GM12892 (cell line): ENCODE results near the gene NFU1.

Experiments
- POLR2AphosphoS5 ChIP-seq: IDR thresholded peaks from 2 replicates; pipeline ENCODE4 v1.6.1; 2011; ENCODE audit warnings: low read depth, low read length, control low read depth
- TAF1 ChIP-seq: IDR thresholded peaks from 2 replicates; pipeline ENCODE4 v1.6.1; 2011; ENCODE audit warnings: low read depth, mild to moderate bottlenecking, control low read depth, low read length, borderline replicate concordance

GRCh38 chr2:69465513-69466456, 28.6 kb upstream of the NFU1 start:
- TF ChIP-seq POLR2AphosphoS5 (no peak), TAF1 (no peak)
